ENCODE data around the gene MPST. TPM values are rescaled to one million over a fixed set of nuclear protein-coding genes. Genes with fewer than 3 reads are reported as not detected.

The MPST gene
- total RNA-seq, 1 donor from 2014 or later: 63.8 TPM

GRCh38 chr22:37021710-37022482 is 2.4 kb downstream of the MPST start:
- no peak for DNase-seq (ENCODE audit: low spot score)

GRCh38 chr22:37022483-37023337 is 3.2 kb downstream of the MPST start:
- DNase-seq (ENCODE audit: low spot score): no peak

- no peak for DNase-seq (ENCODE audit: low spot score)
Measured at GRCh38 chr22:37023743-37024338, 4.3 kb downstream of the MPST start.

- no peak for DNase-seq (ENCODE audit: low spot score)
Measured at GRCh38 chr22:37024339-37025157, 5.0 kb downstream of the MPST start.

GRCh38 chr22:37025500-37026070 is 6.0 kb downstream of the MPST start:
- no peak for DNase-seq (ENCODE audit: low spot score)

- no peak for DNase-seq (ENCODE audit: low spot score)
Measured at GRCh38 chr22:37026325-37026724, 6.8 kb downstream of the MPST start.

- DNase-seq (ENCODE audit: low spot score): no peak
Measured at GRCh38 chr22:37027556-37027955, 8.0 kb downstream of the MPST start.

GRCh38 chr22:37028692-37029674 is 9.4 kb downstream of the MPST start:
- DNase-seq (ENCODE audit: low spot score): no peak

- no peak for DNase-seq (ENCODE audit: low spot score)
Measured at GRCh38 chr22:37030560-37031281, 11.2 kb downstream of the MPST start.

- DNase-seq (ENCODE audit: low spot score): no peak
Measured at GRCh38 chr22:37032134-37032534, 12.6 kb downstream of the MPST start.

- DNase-seq (ENCODE audit: low spot score): no peak
Measured at GRCh38 chr22:37032535-37033460, 13.3 kb downstream of the MPST start.

GRCh38 chr22:37033605-37034430 is 14.3 kb downstream of the MPST start:
- no peak for DNase-seq (ENCODE audit: low spot score)

GRCh38 chr22:37036655-37037377 is 17.3 kb downstream of the MPST start:
- no peak for DNase-seq (ENCODE audit: low spot score)

GRCh38 chr22:37037669-37038068 is 18.1 kb downstream of the MPST start:
- no peak for DNase-seq (ENCODE audit: low spot score)

- no peak for DNase-seq (ENCODE audit: low spot score)
Measured at GRCh38 chr22:37039466-37039865, 19.9 kb downstream of the MPST start.

GRCh38 chr22:37043209-37043827 is 23.8 kb downstream of the MPST start:
- DNase-seq (ENCODE audit: low spot score): no peak

Measured in mesenteric fat pad (tissue), 1 donor.